Retina (tissue), 1 donor: ENCODE results near the gene LIMCH1.
"Not testable (repeated sequence)": the region's sequence is repeated elsewhere in the genome, so short reads cannot be mapped to it uniquely, and the experiment has no call there.

Experiments
- DNase-seq: peaks from one replicate; pipeline ENCODE4 v3.0.0-alpha.2; 2016

The LIMCH1 gene

DNA sequence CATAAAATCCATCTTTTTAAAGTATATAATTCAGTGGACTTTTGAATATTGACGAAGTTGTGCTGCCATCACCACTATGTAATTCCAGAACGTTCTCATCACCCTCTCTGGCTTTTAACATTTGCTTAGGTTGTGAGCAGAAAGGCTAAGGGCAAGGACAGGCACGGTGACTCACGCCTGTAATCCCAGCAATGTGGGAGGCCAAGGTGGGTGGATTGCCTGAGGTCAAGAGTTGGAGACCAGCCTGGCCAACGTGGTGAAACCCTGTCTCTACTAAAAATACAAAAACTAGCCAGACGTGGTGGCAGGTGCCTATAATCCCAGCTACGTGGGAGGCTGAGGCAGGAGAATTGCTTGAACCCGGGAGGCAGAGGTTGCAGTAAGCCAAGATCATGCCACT is 199.5 kb downstream of the LIMCH1 start:
- not testable (repeated sequence) for DNase-seq

DNA sequence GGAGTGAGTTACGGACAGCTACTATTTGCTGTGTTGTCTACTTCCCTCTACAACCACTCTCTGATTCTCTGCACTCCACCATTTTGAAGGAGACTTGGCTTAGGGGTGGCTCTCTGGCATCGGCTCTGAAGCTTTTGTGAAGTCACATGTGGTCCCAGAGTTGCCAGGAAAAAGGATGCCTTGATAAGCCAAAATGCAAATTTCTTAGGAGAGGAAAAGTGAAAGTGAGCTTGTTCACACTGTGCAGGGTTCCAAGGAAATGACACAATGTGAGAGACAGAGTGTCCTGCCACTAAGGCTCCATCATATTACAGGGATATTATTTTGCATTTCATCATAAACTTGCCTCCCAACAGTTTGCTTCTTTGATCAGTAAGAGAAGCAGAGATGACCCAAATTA is 203.4 kb downstream of the LIMCH1 start:
- DNase-seq: no peak

DNA sequence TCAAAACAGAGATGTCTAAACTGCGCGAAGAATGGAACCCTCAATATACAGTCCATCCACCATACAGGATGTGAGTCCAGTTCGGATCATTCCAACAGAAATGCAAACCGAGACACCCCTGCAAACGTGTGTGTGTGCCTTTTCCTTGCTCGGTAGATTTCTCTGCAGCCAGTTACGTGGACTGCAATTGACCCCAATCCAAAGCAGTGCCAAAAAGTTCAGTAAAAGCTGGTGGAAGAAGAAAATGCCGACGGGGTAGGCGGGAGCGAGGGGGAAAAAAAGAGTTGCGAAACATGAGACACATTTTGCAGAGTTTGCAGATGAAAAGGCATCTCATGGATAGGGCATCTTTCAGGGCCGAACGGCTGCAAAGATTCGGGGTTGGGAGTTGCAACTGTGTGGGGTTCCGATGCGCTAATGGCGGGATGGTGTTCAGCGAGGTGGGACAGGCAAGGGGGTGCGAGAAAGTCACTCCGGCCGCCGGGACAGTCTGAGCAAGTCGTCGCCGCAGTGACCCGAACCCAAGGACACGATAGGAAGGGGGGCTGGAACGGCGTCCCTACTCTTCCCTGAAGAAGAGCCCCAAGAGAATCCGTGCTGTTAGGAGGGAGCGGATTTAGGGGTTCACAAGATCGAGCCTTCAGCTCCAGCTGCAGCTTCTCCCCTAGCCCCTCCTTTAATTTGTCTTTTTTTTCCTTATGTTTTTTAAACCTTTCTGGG is 206.8 kb downstream of the LIMCH1 start:
- peak; percentile 55 for DNase-seq

GRCh38 chr4:41745292-41746024 is 207.5 kb downstream of the LIMCH1 start:
- peak; percentile 45 for DNase-seq

DNA sequence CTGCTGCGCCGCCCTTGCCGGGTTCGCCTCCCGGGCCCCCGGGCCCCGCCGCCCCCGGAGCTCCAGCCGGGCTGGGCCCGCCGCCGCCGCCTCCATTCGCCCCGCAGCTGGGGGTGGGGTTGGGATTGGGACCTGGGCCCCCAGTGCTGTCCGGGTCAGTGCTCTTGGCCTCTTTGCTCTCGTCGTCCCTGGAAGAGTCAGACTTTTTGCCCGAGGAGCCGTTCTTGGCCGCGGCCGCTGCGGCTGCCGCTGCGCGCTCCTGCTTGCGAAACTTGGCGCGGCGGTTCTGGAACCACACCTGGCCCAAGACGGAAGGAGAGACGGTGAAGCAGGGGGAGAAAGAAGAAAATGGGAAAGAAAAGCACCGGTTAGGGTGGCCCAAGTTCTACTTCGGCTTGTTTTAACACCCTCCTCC is 208.1 kb downstream of the LIMCH1 start:
- DNase-seq: no peak

DNA sequence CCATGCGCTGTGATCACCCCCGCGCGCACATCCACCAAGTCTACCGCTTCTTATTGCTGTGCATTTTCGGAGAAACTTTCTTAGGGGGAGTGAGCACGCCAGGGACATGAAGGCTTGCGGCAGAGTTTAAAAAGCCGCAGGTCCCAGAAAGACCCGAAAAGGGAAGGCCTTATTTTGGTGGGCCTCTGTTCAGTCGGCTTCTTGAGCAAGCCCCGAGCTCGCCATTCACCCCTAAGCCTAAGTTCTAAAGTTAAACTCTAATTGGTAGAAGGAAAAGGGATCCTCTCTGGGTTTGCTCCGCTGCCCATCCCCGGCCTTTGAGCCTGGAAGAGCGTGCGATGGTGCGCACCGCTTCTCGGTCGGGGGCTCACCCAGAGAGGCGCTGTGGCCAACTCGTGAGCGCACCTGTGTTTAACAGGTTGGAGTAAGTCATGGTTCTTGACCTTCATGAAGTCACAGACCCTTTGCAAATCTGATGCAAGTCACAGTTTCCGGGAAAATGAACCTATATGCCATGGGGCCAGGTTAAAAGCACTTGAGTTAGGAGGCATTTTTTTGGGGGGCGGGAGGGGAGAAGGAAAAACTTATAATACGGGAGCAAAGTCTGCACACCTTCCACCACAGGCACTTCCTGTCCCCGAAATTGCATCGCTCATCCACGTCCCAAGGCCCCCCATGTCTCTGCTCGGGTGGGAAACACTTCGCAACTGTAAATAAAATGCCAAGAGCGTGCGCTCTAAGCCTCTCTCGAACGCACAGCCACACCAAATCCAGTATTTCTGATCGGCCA is 208.7 kb downstream of the LIMCH1 start:
- DNase-seq: peak; percentile 56

DNA sequence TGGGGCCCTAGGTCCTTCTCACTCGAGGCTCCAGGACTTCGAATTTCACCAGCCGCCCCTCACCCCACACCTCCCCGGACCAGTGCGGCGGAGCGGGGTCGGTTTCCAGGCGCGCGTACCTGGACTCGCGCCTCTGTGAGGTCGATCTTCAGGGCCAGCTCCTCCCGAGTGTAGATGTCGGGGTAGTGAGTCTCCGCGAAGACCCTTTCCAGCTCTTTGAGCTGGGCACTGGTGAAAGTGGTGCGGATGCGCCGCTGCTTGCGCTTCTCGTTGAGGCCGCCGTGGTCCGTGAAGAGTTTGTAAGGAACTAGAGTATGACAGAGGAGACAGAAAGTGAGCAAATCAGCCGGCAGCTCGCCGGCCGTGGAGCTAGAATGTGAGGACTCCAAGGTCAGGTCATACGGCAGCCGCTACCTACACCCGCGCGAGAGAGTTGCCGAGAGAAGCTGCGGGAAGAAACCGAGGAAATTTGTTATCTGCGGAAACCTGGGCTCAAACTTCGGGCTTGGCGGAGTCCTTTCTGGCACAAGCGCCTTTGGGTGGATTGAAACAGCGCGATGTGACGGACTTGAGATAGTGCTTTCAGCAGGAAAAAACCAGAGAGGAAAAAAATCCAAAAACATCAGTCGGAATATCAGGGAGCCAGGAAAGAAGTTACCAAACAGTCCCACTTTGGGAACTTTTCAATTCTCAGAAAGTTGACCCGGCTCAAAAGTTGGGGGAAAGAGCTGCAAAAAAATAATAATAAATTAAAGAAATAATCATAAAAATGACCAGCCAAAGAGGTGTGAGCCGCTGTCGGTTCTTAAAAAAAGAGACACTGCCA is 209.5 kb downstream of the LIMCH1 start:
- DNase-seq: peak; percentile 76

GRCh38 chr4:41748074-41748570 is 210.2 kb downstream of the LIMCH1 start:
- DNase-seq: peak; percentile 79

- DNase-seq: peak; percentile 79
These were observed 210.9 kb downstream of the LIMCH1 start, which contains the start of gene PHOX2B for GRCh38 chr4:41748571-41749475. TSS of gene PHOX2B (minus strand) at chr4:41748725. CDS start at chr4:41748610, 115 bp downstream.

DNA sequence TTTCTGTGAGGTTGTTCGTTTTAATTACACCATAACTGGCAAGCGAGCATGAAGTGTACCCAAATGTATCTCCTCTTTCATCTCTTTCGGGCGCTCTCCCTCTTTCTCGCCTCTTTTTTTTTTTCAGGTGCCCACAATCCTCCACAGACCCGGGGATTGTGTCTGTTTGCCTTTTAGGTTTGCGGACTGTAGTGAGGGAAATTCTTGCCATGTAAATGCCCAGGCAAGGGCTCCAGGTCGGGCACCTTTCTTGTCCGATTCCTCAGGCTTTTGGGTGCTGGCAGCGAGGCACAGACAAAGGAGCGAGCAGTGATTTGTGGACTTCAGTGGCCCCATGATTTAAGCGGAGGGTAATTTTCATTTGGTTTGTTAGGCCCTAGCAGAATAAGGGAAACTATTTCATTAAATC is 211.7 kb downstream of the LIMCH1 start:
- no peak for DNase-seq
